Measurements from ENCODE around the gene NUP93. TPM values are rescaled to one million over a fixed set of nuclear protein-coding genes. Genes with fewer than 3 reads are reported as not detected.

The NUP93 gene
- polyA plus RNA-seq, 1 donor from 2014 or later: 237 TPM

DNA sequence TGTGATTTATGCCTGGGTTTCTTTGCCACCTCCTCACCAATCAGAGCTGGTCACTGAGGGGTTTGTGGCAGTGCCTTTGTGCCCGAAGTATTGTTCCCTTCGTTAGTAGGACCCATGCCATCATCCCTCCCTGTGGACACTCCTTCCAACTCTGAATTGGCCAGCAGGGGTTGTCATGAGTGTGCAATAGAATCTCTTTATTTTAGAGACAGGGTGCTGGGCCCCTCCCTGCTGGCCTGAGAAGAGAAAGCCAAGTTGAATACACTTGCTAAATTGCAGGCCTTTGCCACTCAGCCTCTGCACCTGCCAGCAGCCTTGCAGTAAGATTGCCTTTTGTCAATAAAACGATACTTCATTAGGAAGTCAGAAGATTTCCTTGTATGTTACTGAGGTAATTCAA, 94.4 kb downstream of the NUP93 start:
- H4K20me1 ChIP-seq (ENCODE audit: insufficient read depth): no peaks in the 10 kb centered on the region
- H3K36me3 ChIP-seq (ENCODE audit: insufficient read depth, low read length): peaks cover 14% of the 10 kb centered on the region
- no peaks in the 10 kb centered on the region for H3K27me3 ChIP-seq (ENCODE audit: insufficient read depth, low read depth, low read length)
- no peaks in the 10 kb centered on the region for H3K9me3 ChIP-seq (ENCODE audit: low read length)
- H3F3A ChIP-seq (ENCODE audit: insufficient read depth, low read length, poor library complexity, severe bottlenecking): no peaks in the 10 kb centered on the region
- no peak overlapping the region for H2AFZ ChIP-seq (ENCODE audit: low read depth, low read length)
- no peaks in the 10 kb centered on the region for H3K9me2 ChIP-seq (ENCODE audit: insufficient read depth, low read length)
- H3K4me2 ChIP-seq (ENCODE audit: low read length): no peak overlapping the region
- no peak overlapping the region for H3K9ac ChIP-seq (ENCODE audit: low read length)
- TF ChIP-seq, protein P1, sequence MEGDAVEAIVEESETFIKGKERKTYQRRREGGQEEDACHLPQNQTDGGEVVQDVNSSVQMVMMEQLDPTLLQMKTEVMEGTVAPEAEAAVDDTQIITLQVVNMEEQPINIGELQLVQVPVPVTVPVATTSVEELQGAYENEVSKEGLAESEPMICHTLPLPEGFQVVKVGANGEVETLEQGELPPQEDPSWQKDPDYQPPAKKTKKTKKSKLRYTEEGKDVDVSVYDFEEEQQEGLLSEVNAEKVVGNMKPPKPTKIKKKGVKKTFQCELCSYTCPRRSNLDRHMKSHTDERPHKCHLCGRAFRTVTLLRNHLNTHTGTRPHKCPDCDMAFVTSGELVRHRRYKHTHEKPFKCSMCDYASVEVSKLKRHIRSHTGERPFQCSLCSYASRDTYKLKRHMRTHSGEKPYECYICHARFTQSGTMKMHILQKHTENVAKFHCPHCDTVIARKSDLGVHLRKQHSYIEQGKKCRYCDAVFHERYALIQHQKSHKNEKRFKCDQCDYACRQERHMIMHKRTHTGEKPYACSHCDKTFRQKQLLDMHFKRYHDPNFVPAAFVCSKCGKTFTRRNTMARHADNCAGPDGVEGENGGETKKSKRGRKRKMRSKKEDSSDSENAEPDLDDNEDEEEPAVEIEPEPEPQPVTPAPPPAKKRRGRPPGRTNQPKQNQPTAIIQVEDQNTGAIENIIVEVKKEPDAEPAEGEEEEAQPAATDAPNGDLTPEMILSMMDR (IDR thresholded peaks at IDR 0.05; ENCODE audit: poor library complexity, severe bottlenecking): no peak
- TF ChIP-seq POLR2AphosphoS5 (IDR thresholded peaks at IDR 0.05) (no peak), EP300 (conservative IDR thresholded peaks at IDR 0.05; ENCODE audit: poor library complexity, severe bottlenecking) (no peak), MXI1 (conservative IDR thresholded peaks at IDR 0.05; ENCODE audit: poor library complexity, severe bottlenecking) (no peak), RAD21 (conservative IDR thresholded peaks at IDR 0.05) (no peak), SMC3 (conservative IDR thresholded peaks at IDR 0.05; ENCODE audit: poor library complexity) (no peak), EZH2 (IDR thresholded peaks at IDR 0.05; ENCODE audit: borderline replicate concordance, insufficient read depth, low read length, poor library complexity, severe bottlenecking) (no peak), TAF1 (IDR thresholded peaks at IDR 0.05; ENCODE audit: low read depth) (no peak)
- TF ChIP-seq, protein P2, sequence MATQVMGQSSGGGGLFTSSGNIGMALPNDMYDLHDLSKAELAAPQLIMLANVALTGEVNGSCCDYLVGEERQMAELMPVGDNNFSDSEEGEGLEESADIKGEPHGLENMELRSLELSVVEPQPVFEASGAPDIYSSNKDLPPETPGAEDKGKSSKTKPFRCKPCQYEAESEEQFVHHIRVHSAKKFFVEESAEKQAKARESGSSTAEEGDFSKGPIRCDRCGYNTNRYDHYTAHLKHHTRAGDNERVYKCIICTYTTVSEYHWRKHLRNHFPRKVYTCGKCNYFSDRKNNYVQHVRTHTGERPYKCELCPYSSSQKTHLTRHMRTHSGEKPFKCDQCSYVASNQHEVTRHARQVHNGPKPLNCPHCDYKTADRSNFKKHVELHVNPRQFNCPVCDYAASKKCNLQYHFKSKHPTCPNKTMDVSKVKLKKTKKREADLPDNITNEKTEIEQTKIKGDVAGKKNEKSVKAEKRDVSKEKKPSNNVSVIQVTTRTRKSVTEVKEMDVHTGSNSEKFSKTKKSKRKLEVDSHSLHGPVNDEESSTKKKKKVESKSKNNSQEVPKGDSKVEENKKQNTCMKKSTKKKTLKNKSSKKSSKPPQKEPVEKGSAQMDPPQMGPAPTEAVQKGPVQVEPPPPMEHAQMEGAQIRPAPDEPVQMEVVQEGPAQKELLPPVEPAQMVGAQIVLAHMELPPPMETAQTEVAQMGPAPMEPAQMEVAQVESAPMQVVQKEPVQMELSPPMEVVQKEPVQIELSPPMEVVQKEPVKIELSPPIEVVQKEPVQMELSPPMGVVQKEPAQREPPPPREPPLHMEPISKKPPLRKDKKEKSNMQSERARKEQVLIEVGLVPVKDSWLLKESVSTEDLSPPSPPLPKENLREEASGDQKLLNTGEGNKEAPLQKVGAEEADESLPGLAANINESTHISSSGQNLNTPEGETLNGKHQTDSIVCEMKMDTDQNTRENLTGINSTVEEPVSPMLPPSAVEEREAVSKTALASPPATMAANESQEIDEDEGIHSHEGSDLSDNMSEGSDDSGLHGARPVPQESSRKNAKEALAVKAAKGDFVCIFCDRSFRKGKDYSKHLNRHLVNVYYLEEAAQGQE (IDR thresholded peaks at IDR 0.05; ENCODE audit: borderline replicate concordance): no peak
- H3K27ac ChIP-seq (ENCODE audit: low read length): no peak overlapping the region
- H3K4me3 ChIP-seq (ENCODE audit: low read length): no peak overlapping the region
- H3K79me2 ChIP-seq (replicated peaks; ENCODE audit: insufficient read depth, low read length): no peaks in the 10 kb centered on the region

DNA sequence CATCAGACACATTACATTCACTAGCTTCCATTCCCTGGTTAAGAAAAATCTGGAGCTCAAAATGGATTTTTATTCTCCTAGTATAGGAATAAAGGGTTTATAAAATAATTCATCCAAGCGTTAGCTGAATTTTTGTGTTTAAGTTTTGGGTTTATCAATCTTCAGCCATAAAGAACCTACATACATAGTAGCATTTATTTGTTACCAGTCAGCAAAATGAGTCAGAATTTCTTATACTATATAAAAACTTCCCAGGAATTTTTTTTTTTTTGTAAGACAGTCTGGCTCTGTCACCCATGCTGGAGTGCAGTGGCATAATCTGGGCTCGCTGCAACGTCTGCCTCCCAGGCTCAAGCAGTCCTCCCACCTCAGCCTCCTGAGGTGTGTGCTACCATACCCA, 94.9 kb downstream of the NUP93 start:
- Histone ChIP-seq H3K9me3 (ENCODE audit: low read length) (no peaks in the 10 kb centered on the region), H3K9me2 (ENCODE audit: insufficient read depth, low read length) (no peaks in the 10 kb centered on the region), H3K4me2 (ENCODE audit: low read length) (no peak overlapping the region), H3K27ac (ENCODE audit: low read length) (no peak overlapping the region), H3F3A (ENCODE audit: insufficient read depth, low read length, poor library complexity, severe bottlenecking) (no peaks in the 10 kb centered on the region), H3K79me2 (replicated peaks; ENCODE audit: insufficient read depth, low read length) (no peaks in the 10 kb centered on the region), H3K27me3 (ENCODE audit: insufficient read depth, low read depth, low read length) (no peaks in the 10 kb centered on the region), H3K9ac (ENCODE audit: low read length) (no peak overlapping the region), H3K36me3 (ENCODE audit: insufficient read depth, low read length) (peaks cover 9% of the 10 kb centered on the region), H2AFZ (ENCODE audit: low read depth, low read length) (no peak overlapping the region), H3K4me3 (ENCODE audit: low read length) (no peak overlapping the region), H4K20me1 (ENCODE audit: insufficient read depth) (no peaks in the 10 kb centered on the region)
- TF ChIP-seq, protein P2 (IDR thresholded peaks at IDR 0.05; ENCODE audit: borderline replicate concordance): no peak
- no peak for TF ChIP-seq RAD21 (conservative IDR thresholded peaks at IDR 0.05)
- TF ChIP-seq, protein P1 (IDR thresholded peaks at IDR 0.05; ENCODE audit: poor library complexity, severe bottlenecking): no peak
- TF ChIP-seq TAF1 (IDR thresholded peaks at IDR 0.05; ENCODE audit: low read depth): no peak
- TF ChIP-seq EP300 (conservative IDR thresholded peaks at IDR 0.05; ENCODE audit: poor library complexity, severe bottlenecking): no peak
- TF ChIP-seq POLR2AphosphoS5 (IDR thresholded peaks at IDR 0.05): no peak
- TF ChIP-seq MXI1 (conservative IDR thresholded peaks at IDR 0.05; ENCODE audit: poor library complexity, severe bottlenecking): no peak
- no peak for TF ChIP-seq SMC3 (conservative IDR thresholded peaks at IDR 0.05; ENCODE audit: poor library complexity)
- TF ChIP-seq EZH2 (IDR thresholded peaks at IDR 0.05; ENCODE audit: borderline replicate concordance, insufficient read depth, low read length, poor library complexity, severe bottlenecking): no peak
